H1 (cell line): ENCODE data around the gene HRH1. TPM values are rescaled to one million over a fixed set of nuclear protein-coding genes. Genes with fewer than 3 reads are reported as not detected.
"Not testable (repeated sequence)": the region's sequence is repeated elsewhere in the genome, so short reads cannot be mapped to it uniquely, and the experiment has no call there.

Source experiments
- CTCF ChIA-PET: fragments of 300-600 bp; sonication (Branson Sonifier 250); formaldehyde crosslinking; loops from one replicate; lab custom pipeline; 2021; ENCODE audit not compliant: partially characterized antibody; lab: Charles Lee
- POLR2A ChIA-PET: fragments of 300-600 bp; sonication (Branson Sonifier 250); formaldehyde crosslinking; loops from one replicate; lab custom pipeline; 2021; ENCODE audit warnings: inconsistent platforms; ENCODE audit not compliant: partially characterized antibody; lab: Charles Lee
- DNase-seq, 2 experiments: peaks; one replicate each; pipeline versions ENCODE4 v3.0.0 to v3.0.0-alpha.2; 2010 to 2022; ENCODE audit warnings: low spot score in 2 of 2, low read depth in 1 of 2, mixed read lengths in 1 of 2
- FAIRE-seq: peaks from 2 replicates; lab custom pipeline; 2011; peaks lifted over from hg19 to GRCh38; lab: Jason Lieb, UNC
- H2AFZ ChIP-seq: 2 replicates; pipeline ENCODE4 v1.8.1; 2012; ENCODE audit warnings: low read length, inconsistent platforms
- H2AK5ac ChIP-seq: 2 replicates; pipeline ENCODE4 v1.6.1; 2013; ENCODE audit warnings: low read depth, low read length
- H2BK120ac ChIP-seq: replicated peaks from 2 replicates; pipeline ENCODE3; 2013; ENCODE audit warnings: low read depth, low read length, inconsistent platforms
- H2BK12ac ChIP-seq: 2 replicates; pipeline ENCODE4 v1.6.1; 2013; ENCODE audit warnings: low read depth, low read length
- H2BK15ac ChIP-seq: 2 replicates; pipeline ENCODE4 v1.6.1; 2013; ENCODE audit warnings: low read length
- H2BK20ac ChIP-seq: 2 replicates; pipeline ENCODE4 v1.6.1; 2013; ENCODE audit warnings: low read length
- H2BK5ac ChIP-seq: 2 replicates; pipeline ENCODE4 v1.6.1; 2013; ENCODE audit warnings: low read depth, low read length
- H3K14ac ChIP-seq: 2 replicates; pipeline ENCODE4 v1.6.1; 2013; ENCODE audit warnings: inconsistent platforms; ENCODE audit not compliant: insufficient read length
- H3K18ac ChIP-seq: 2 replicates; pipeline ENCODE4 v1.6.1; 2013; ENCODE audit warnings: low read length; ENCODE audit errors: extremely low read depth
- H3K23ac ChIP-seq: 2 replicates; pipeline ENCODE4 v1.6.1; 2013; ENCODE audit warnings: inconsistent platforms; ENCODE audit not compliant: insufficient read length
- H3K23me2 ChIP-seq: 2 replicates; pipeline ENCODE4 v1.6.1; 2013; ENCODE audit warnings: low read depth, low read length
- H3K27ac ChIP-seq: 2 replicates; pipeline ENCODE4 v1.6.1; 2011; ENCODE audit warnings: low read depth, low read length, inconsistent platforms
- H3K27me3 ChIP-seq, 4 experiments: replicated peaks in 1 of 4; 1 replicate in 1 of 4; 2 replicates in 3 of 4; pipeline versions ENCODE4 v1.6.1 to v1.8.1; 2011 to 2013; ENCODE audit warnings: low read length in 3 of 4, mild to moderate bottlenecking in 3 of 4, inconsistent platforms in 2 of 4, mixed read lengths in 2 of 4, moderate library complexity in 1 of 4; ENCODE audit not compliant: control insufficient read depth in 3 of 4, insufficient read depth in 3 of 4; ENCODE audit errors: extremely low read depth in 1 of 4
- H3K36me3 ChIP-seq, 4 experiments: 2 replicates each; pipeline versions ENCODE4 v1.6.1 to v1.8.1; 2011 to 2013; ENCODE audit warnings: mild to moderate bottlenecking in 4 of 4, low read length in 3 of 4, moderate library complexity in 2 of 4, control low read depth in 1 of 4, inconsistent platforms in 1 of 4; ENCODE audit not compliant: insufficient read depth in 4 of 4, control insufficient read depth in 2 of 4
- H3K4ac ChIP-seq: replicated peaks from 2 replicates; pipeline ENCODE3; 2013; ENCODE audit warnings: low read length, low read depth, mixed read lengths, inconsistent platforms; ENCODE audit not compliant: insufficient read length
- H3K4me1 ChIP-seq, 4 experiments: replicated peaks in 1 of 4; 1 replicate in 1 of 4; 2 replicates in 3 of 4; pipeline versions ENCODE4 v1.6.1 to v1.8.1; 2011 to 2013; ENCODE audit warnings: low read length in 3 of 4, inconsistent platforms in 2 of 4, mixed read lengths in 1 of 4; ENCODE audit not compliant: insufficient read depth in 4 of 4, control insufficient read depth in 3 of 4
- H3K4me2 ChIP-seq, 2 experiments: 2 replicates each; pipeline versions ENCODE4 v1.6.1 to v1.8.1; 2011 to 2013; ENCODE audit warnings: low read depth in 2 of 2, low read length in 2 of 2, control low read depth in 1 of 2, inconsistent platforms in 1 of 2, mild to moderate bottlenecking in 1 of 2; ENCODE audit not compliant: insufficient read depth in 1 of 2
- H3K4me3 ChIP-seq, 4 experiments: fragments of 200-600, 300-600 bp in 1 of 4; sonication (generic), shearing (Covaris generic), sonication (Bioruptor Twin) in 1 of 4; 2 replicates each; pipeline versions ENCODE4 v1.5.1 to v1.8.1; 2011 to 2016; ENCODE audit warnings: low read length in 4 of 4, low read depth in 3 of 4, control low read depth in 2 of 4, inconsistent platforms in 2 of 4, mild to moderate bottlenecking in 2 of 4, mixed read lengths in 1 of 4, moderate library complexity in 1 of 4; ENCODE audit not compliant: insufficient read depth in 2 of 4; ENCODE audit errors: extremely low read depth in 1 of 4
- H3K56ac ChIP-seq: replicated peaks from 2 replicates; pipeline ENCODE3; 2013; ENCODE audit warnings: low read depth, mild to moderate bottlenecking, mixed read lengths, low read length, inconsistent platforms; ENCODE audit not compliant: insufficient read length
- H3K79me1 ChIP-seq: 2 replicates; pipeline ENCODE4 v1.6.1; 2013; ENCODE audit warnings: low read depth, low read length, control low read depth
- H3K79me2 ChIP-seq, 2 experiments: 2 replicates each; pipeline versions ENCODE4 v1.6.1 to v1.8.1; 2012 to 2013; ENCODE audit warnings: low read length in 2 of 2, mild to moderate bottlenecking in 2 of 2, inconsistent platforms in 1 of 2; ENCODE audit not compliant: insufficient read depth in 2 of 2, control insufficient read depth in 1 of 2
- H3K9ac ChIP-seq, 4 experiments: replicated peaks in 1 of 4; 1 replicate in 1 of 4; 2 replicates in 3 of 4; pipeline versions ENCODE4 v1.6.1 to v1.8.1; 2011 to 2013; ENCODE audit warnings: low read depth in 3 of 4, low read length in 3 of 4, control low read depth in 2 of 4, mild to moderate bottlenecking in 2 of 4, moderate library complexity in 2 of 4, inconsistent platforms in 1 of 4; ENCODE audit errors: extremely low read depth in 1 of 4
- H3K9me3 ChIP-seq, 2 experiments: 2 replicates each; pipeline versions ENCODE4 v1.6.1 to v1.8.1; 2012 to 2013; ENCODE audit warnings: mild to moderate bottlenecking in 2 of 2, moderate library complexity in 2 of 2, control low read depth in 1 of 2, inconsistent platforms in 1 of 2, low read depth in 1 of 2, low read length in 1 of 2, mixed read lengths in 1 of 2; ENCODE audit not compliant: insufficient read depth in 2 of 2
- H4K20me1 ChIP-seq, 2 experiments: replicated peaks in 1 of 2; 2 replicates each; pipeline versions ENCODE3 to v1.8.1; 2011 to 2013; ENCODE audit warnings: inconsistent platforms in 2 of 2, low read length in 2 of 2, mild to moderate bottlenecking in 1 of 2; ENCODE audit not compliant: insufficient read depth in 2 of 2, control insufficient read depth in 1 of 2
- H4K5ac ChIP-seq: 2 replicates; pipeline ENCODE4 v1.6.1; 2013; ENCODE audit warnings: low read length, low read depth, mixed read lengths, inconsistent platforms; ENCODE audit not compliant: insufficient read length
- H4K8ac ChIP-seq: 2 replicates; pipeline ENCODE4 v1.8.0; 2013; ENCODE audit warnings: mild to moderate bottlenecking, moderate library complexity, low read length, inconsistent platforms; ENCODE audit not compliant: insufficient read depth; ENCODE audit errors: extremely low read depth
- H4K91ac ChIP-seq: replicated peaks from 2 replicates; pipeline ENCODE3; 2013; ENCODE audit warnings: low read length, mixed read lengths, inconsistent platforms; ENCODE audit not compliant: insufficient read length
- RNF2 ChIP-seq: fragments of 200-900, 300-1000 bp; sonication (generic); IDR thresholded peaks from 2 replicates; pipeline ENCODE4 v1.7.1; 2016; ENCODE audit warnings: borderline replicate concordance, low read depth, mild to moderate bottlenecking, antibody characterized with exemption, low read length; ENCODE audit not compliant: poor library complexity, severe bottlenecking; ENCODE audit errors: missing control alignments
- SP2 ChIP-seq: IDR thresholded peaks from 2 replicates; pipeline ENCODE4 v1.6.1; 2012; ENCODE audit warnings: mild to moderate bottlenecking, low read length, inconsistent platforms
- WGBS, 2 experiments: shearing (Covaris generic) in 1 of 2; methylation state at CpG; one replicate each; pipeline versions ENCODE4 v1.1.6 to v1.1.7; 2013 to 2015; ENCODE audit warnings: low lambda C conversion rate in 2 of 2, mixed read lengths in 2 of 2, inconsistent platforms in 1 of 2, low coverage in 1 of 2, missing lambda C conversion rate in 1 of 2; ENCODE audit not compliant: insufficient replicate concordance in 2 of 2, insufficient coverage in 1 of 2, insufficient read length in 1 of 2; ENCODE audit errors: extremely low coverage in 1 of 2, missing lambda C conversion rate in 1 of 2; 5-methylcytosine and 5-hydroxymethylcytosine counted together
- polyA plus RNA-seq, 7 experiments: library from polyadenylated mRNA; depleted of rRNA in 3 of 7; stranded (reverse) in 5 of 7; unstranded in 2 of 7; fragments of >200 nt in 5 of 7; fragments of 200-250 nt in 2 of 7; gene quantifications; 1 replicate in 5 of 7; 2 replicates in 1 of 7; 4 replicates in 1 of 7; pipeline versions ENCODE4 v1.2.1 to v1.2.3, GENCODE V29; 2011 to 2013; ENCODE audit warnings: missing spikeins in 2 of 7, mixed read lengths in 2 of 7
- total RNA-seq: library from RNA; stranded (reverse); fragmentation: NEBNext Ultra II Directional; extraction: Animal tissue kit (Norgen Biotek cat#: 25700); gene quantifications from 2 replicates; pipeline ENCODE4 v1.2.1, GENCODE V29; 2021

The HRH1 gene
- total and polyA plus RNA-seq, 2 of the 8 experiments (the other 6 are each of a cell fraction or from before 2014, with no cell fraction given) = 0.11 TPM; not detected in 1

DNA sequence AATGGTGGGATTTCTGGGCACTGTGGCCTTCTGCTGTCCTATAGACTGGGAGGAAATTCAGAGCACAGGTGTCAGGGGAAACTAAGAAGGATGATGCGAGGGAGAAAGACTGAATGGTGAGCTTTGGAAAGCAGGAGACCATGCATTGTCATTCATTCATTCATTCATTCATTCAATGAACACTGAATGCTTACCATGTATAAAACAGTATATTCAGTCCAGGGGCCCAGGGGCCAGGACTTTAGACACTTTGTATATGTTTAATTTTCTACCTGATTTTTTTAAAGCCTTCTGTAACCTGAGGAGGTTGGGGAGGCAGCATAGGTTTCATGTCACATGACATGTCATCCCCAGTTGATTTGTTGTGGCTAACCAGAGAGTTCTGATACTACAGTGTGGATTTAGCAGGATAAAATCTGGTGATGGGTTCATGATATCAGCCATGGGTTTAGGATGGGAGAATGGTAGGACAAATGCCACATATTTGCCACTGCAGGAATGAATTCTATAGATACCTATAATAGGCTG, 60.2 kb downstream of the HRH1 start (continued):
- TF ChIP-seq RNF2 (no peak), SP2 (no peak)

DNA sequence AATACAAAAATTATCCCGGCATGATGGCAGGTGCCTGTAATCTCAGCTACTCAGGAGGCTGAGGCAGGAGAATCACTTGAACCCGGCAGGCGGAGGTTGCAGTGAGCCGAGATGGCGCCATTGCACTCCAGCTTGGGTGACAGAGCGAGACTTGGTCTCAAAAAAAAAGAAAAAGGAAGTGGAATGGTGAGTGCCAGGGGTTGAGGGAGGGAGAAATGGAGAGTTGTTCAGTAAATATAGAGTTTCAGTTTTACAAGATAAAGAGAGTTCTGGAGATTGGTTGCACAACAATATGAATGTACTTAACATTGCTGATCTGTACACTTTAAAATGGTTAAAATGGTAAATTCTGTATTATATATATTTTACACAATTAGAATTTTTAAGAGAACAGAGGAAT, 63.1 kb downstream of the HRH1 start:
- H2BK120ac ChIP-seq, H3K14ac ChIP-seq, H4K5ac ChIP-seq, H3K9ac ChIP-seq, H3K27me3 ChIP-seq, H2AK5ac ChIP-seq, POLR2A ChIA-PET, H3K4me3 ChIP-seq, H2BK12ac ChIP-seq, FAIRE-seq, H3K4ac ChIP-seq, H3K56ac ChIP-seq, H3K4me2 ChIP-seq, H3K4me1 ChIP-seq, H3K18ac ChIP-seq, H3K79me1 ChIP-seq, H3K9me3 ChIP-seq, H2BK20ac ChIP-seq, H2BK15ac ChIP-seq, H3K23ac ChIP-seq, DNase-seq, H3K36me3 ChIP-seq, H4K8ac ChIP-seq, H3K27ac ChIP-seq, H3K79me2 ChIP-seq, H4K91ac ChIP-seq, H3K23me2 ChIP-seq, H2BK5ac ChIP-seq, H4K20me1 ChIP-seq, H2AFZ ChIP-seq: not testable (repeated sequence)
- CTCF ChIA-PET = interaction anchor here (0.6 to 0.7 kb wide), 3 partner anchors 14 to 651 kb away, joined by 3 read pairs; no protein-coding TSS in a partner anchor
- WGBS, 2 experiments = 86% methylated on average over 6 of the region's 6 CpGs; no CpG with 5 or more reads in 1 of the 2 experiments
